Loucy (cell line): ENCODE results near the gene AGO3.

Experiments used
- CTCF ChIP-seq: fragments of 200-600 bp; sonication (generic); conservative IDR thresholded peaks from 2 replicates; pipeline ENCODE4 v1.5.1; 2014; ENCODE audit warnings: mild to moderate bottlenecking, antibody characterized with exemption, low read length
- EZH2phosphoT487 ChIP-seq: fragments of 200-600 bp; IDR thresholded peaks from 2 replicates; pipeline ENCODE4 v1.6.1; 2018; ENCODE audit warnings: antibody characterized with exemption, mild to moderate bottlenecking, moderate library complexity, borderline replicate concordance

- TF ChIP-seq CTCF, result no peak
- TF ChIP-seq EZH2phosphoT487, result no peak
Observed at GRCh38 chr1:35939484-35939883, 8.6 kb downstream of the AGO3 start.
